ENCODE results near the gene CD99. TPM values are rescaled to one million over a fixed set of nuclear protein-coding genes. Genes with fewer than 3 reads are reported as not detected.

CD99 gene
- 149 and 346 TPM in 2 replicates for polyA plus RNA-seq (2012; rRNA removed)
- 202 and 224 TPM in 2 replicates for polyA plus RNA-seq (2012; cell fraction: cytosol; rRNA removed)
- 119 and 169 TPM in 2 replicates for polyA plus RNA-seq (2012; cell fraction: nucleus; rRNA removed)

GRCh38 chrX:2690856-2691542 is at the start of gene CD99:
Gene CD99 (plus strand): TSS chrX:2691295. CDS start chrX:2691361, 66 bp downstream.
- H3K4me2 ChIP-seq = peak within 1 kb of the TSS; percentile 78
- peak within 1 kb of the TSS; percentile 60 to 73 for H3K4me3 ChIP-seq (ENCODE audit: low read depth in 2 of 2, low read length in 1 of 2)
- H3K9ac ChIP-seq = peak within 1 kb of the TSS; percentile 87
- H3K27me3 ChIP-seq (ENCODE audit: insufficient read depth) = peaks cover 24% of the 10 kb centered on the region; the same call in 1 of the 2 replicates
- H4K20me1 ChIP-seq (ENCODE audit: insufficient read depth) = peaks cover 14% of the 10 kb centered on the region
- WGBS (ENCODE audit: low lambda C conversion rate) = 1% methylated on average over 18 of the region's 73 CpGs
- H3K27ac ChIP-seq (ENCODE audit: low read depth in 2 of 2, low read length in 1 of 2) = peak within 1 kb of the TSS; percentile 8 to 55; a peak in 3 of 4 replicates
- peaks cover 44% of the 10 kb centered on the region for H3K79me2 ChIP-seq (ENCODE audit: insufficient read depth)
- ChIA-PET POLR2A (no interaction called here), CTCF (no interaction called here)
- peaks cover 0 to 2% of the 10 kb centered on the region in 2 experiments; a peak in 2 of 4 replicates for H3K4me1 ChIP-seq (ENCODE audit: control insufficient read depth in 1 of 2, insufficient read depth in 2 of 2, low read depth in 1 of 2, low read length in 1 of 2)
- H2AFZ ChIP-seq (ENCODE audit: low read depth) = peak within 1 kb of the TSS; percentile 46; the same call in 1 of the 2 replicates
- peak; percentile 37; the same call in 1 of the 2 replicates for TF ChIP-seq NRF1 (IDR thresholded peaks at IDR 0.05; ENCODE audit: low read depth, low read length)
- TF ChIP-seq MAX (IDR thresholded peaks at IDR 0.05; ENCODE audit: low read depth) = no peak
- no peaks in the 10 kb centered on the region for H3K9me2 ChIP-seq
- DNase-seq = peak; percentile 90
- H3K36me3 ChIP-seq (replicated peaks in 1 of 2; ENCODE audit: control insufficient read depth in 1 of 2, insufficient read depth in 2 of 2, low read length in 1 of 2) = no peaks in the 10 kb centered on the region
- H3K9me3 ChIP-seq = no peaks in the 10 kb centered on the region
- peaks cover 2% of the 10 kb centered on the region for H3F3A ChIP-seq (replicated peaks; ENCODE audit: insufficient read depth)

- Histone ChIP-seq H3K79me2 (ENCODE audit: insufficient read depth) (no peaks in the 10 kb centered on the region), H3K4me2 (no peak overlapping the region), H3K4me1 (ENCODE audit: control insufficient read depth in 1 of 2, insufficient read depth in 2 of 2, low read depth in 1 of 2, low read length in 1 of 2) (no peaks in the 10 kb centered on the region), H3K27me3 (ENCODE audit: insufficient read depth) (no peaks in the 10 kb centered on the region), H3K9me3 (no peaks in the 10 kb centered on the region), H3F3A (replicated peaks; ENCODE audit: insufficient read depth) (no peaks in the 10 kb centered on the region), H2AFZ (ENCODE audit: low read depth) (no peak overlapping the region), H3K4me3 (ENCODE audit: low read depth in 2 of 2, low read length in 1 of 2) (no peak overlapping the region), H3K9ac (no peak overlapping the region), H3K9me2 (no peaks in the 10 kb centered on the region), H3K27ac (ENCODE audit: low read depth in 2 of 2, low read length in 1 of 2) (no peak overlapping the region), H4K20me1 (ENCODE audit: insufficient read depth) (no peaks in the 10 kb centered on the region), H3K36me3 (replicated peaks in 1 of 2; ENCODE audit: control insufficient read depth in 1 of 2, insufficient read depth in 2 of 2, low read length in 1 of 2) (no peaks in the 10 kb centered on the region)
- no peak for DNase-seq
- WGBS (ENCODE audit: low lambda C conversion rate) = 55% methylated on average over 7 of the region's 8 CpGs
- TF ChIP-seq ZBTB33 (IDR thresholded peaks at IDR 0.05; ENCODE audit: borderline replicate concordance, low read depth) = no peak
- no peak for TF ChIP-seq CHD2 (IDR thresholded peaks at IDR 0.05; ENCODE audit: low read length, partially characterized antibody)
- no peak for TF ChIP-seq EP300 (IDR thresholded peaks at IDR 0.05; ENCODE audit: borderline replicate concordance in 1 of 2, low read depth in 1 of 2, low read length in 1 of 2)
- no peak for TF ChIP-seq PBX3 (IDR thresholded peaks at IDR 0.05)
- TF ChIP-seq YY1 (IDR thresholded peaks at IDR 0.05; ENCODE audit: low read depth) = no peak
- TF ChIP-seq EZH2phosphoT487 (IDR thresholded peaks at IDR 0.05; ENCODE audit: borderline replicate concordance, low read depth) = no peak
- TF ChIP-seq NFIC (IDR thresholded peaks at IDR 0.05; ENCODE audit: borderline replicate concordance) = no peak
- TF ChIP-seq SIN3A (IDR thresholded peaks at IDR 0.05; ENCODE audit: borderline replicate concordance, low read depth, low read length) = no peak
- no peak for TF ChIP-seq NRF1 (IDR thresholded peaks at IDR 0.05; ENCODE audit: low read depth, low read length)
- no peak for TF ChIP-seq ELF1 (IDR thresholded peaks at IDR 0.05)
- TF ChIP-seq RFX5 (IDR thresholded peaks at IDR 0.05; ENCODE audit: low read length) = no peak
- TF ChIP-seq USF1 (IDR thresholded peaks at IDR 0.05; ENCODE audit: borderline replicate concordance, low read depth) = no peak
- POLR2A ChIA-PET = no interaction called here
- CTCF ChIA-PET = no interaction called here
These were observed 48.9 kb upstream of the CD99 start for GRCh38 chrX:2642146-2642545.
